Esophagus squamous epithelium (tissue), 4 donors: ENCODE data around the gene NAV2.

ENCODE experiments used
- POLR2A ChIP-seq, 4 donors: fragments of 450-650 bp; IDR thresholded peaks; one replicate each; pipeline ENCODE4 v1.6.1; 2017; ENCODE audit warnings: antibody characterized with exemption in 4 of 4, mild to moderate bottlenecking in 4 of 4, moderate library complexity in 3 of 4
- TF ChIP-seq, protein P1 (sequence below), 6 experiments: fragments of 450-650 bp in 4 of 6; fragments of 200-600 bp in 2 of 6; sonication (generic) in 2 of 6; IDR thresholded peaks; one replicate each; pipeline ENCODE4 v1.5.1; 2016 to 2019; ENCODE audit warnings: antibody characterized with exemption in 6 of 6, mild to moderate bottlenecking in 4 of 6, moderate library complexity in 4 of 6

DNA sequence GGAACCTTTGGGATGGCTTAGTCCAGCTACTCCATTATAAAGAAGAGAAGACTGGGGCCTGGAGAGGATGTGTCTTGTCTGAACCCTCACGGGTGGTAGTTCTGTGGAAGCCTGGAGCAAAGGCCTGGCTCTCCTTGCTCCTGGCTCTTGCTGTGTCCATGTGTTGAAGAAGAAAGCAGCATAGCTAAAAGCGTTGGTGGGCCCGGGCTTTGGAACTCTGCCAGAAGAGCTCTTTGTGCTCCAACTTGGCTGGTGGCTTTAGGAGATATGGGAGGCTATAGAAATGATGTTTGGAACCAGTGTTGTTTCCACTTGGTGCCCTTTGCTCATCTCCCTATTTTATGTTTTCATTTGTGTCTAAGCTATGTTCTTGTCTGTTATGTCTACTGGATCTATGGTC is 316.6 kb downstream of the NAV2 start:
- TF ChIP-seq, protein P1, sequence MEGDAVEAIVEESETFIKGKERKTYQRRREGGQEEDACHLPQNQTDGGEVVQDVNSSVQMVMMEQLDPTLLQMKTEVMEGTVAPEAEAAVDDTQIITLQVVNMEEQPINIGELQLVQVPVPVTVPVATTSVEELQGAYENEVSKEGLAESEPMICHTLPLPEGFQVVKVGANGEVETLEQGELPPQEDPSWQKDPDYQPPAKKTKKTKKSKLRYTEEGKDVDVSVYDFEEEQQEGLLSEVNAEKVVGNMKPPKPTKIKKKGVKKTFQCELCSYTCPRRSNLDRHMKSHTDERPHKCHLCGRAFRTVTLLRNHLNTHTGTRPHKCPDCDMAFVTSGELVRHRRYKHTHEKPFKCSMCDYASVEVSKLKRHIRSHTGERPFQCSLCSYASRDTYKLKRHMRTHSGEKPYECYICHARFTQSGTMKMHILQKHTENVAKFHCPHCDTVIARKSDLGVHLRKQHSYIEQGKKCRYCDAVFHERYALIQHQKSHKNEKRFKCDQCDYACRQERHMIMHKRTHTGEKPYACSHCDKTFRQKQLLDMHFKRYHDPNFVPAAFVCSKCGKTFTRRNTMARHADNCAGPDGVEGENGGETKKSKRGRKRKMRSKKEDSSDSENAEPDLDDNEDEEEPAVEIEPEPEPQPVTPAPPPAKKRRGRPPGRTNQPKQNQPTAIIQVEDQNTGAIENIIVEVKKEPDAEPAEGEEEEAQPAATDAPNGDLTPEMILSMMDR (IDR thresholded peaks at IDR 0.05) = no peak
- no peak for TF ChIP-seq POLR2A (IDR thresholded peaks at IDR 0.05)
